ENCODE data around the gene ARF1. TPM values are rescaled to one million over a fixed set of nuclear protein-coding genes. Genes with fewer than 3 reads are reported as not detected.

Gene ARF1
- polyA plus RNA-seq, 2 donors = 180 to 295 TPM

DNA sequence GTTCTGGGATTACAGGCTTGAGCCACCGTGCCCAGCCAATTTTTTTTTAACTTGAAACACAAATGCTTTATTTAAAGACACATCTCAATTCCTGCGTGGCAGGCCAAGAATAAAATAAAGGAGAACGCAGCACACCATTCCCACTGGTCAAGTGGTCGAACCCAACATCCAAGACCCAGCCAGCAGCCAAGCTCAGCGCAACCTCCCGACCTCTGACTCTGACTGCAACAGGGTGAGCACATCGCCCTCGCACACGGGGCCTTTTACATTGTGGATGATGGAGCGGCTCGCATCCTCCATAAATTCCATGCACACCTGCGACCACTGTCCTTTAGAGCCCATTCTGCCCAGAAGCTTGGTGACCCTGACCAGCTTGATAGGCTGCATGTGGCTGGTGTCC is 52.1 kb downstream of the ARF1 start:
- 87 to 88% methylated on average over 12 of the region's 12 CpGs for WGBS, 2 donors
- H3K36me3 ChIP-seq (ENCODE audit: control insufficient read depth in 2 of 2, insufficient read depth in 2 of 2, low read length in 1 of 2) = no peaks in the 10 kb centered on the region
- no peaks in the 10 kb centered on the region for H3K27me3 ChIP-seq (ENCODE audit: control insufficient read depth in 1 of 2, insufficient read depth in 2 of 2, low read length in 2 of 2)
- no peaks in the 10 kb centered on the region for H3K4me1 ChIP-seq (ENCODE audit: control insufficient read depth in 2 of 2, insufficient read depth in 2 of 2, low read length in 1 of 2)
- H3K4me3 ChIP-seq (ENCODE audit: low read depth in 1 of 2, low read length in 2 of 2) = no peak overlapping the region
- no peak overlapping the region for H3K27ac ChIP-seq (ENCODE audit: low read depth in 2 of 2, low read length in 1 of 2)
- no peaks in the 10 kb centered on the region for H3K9me3 ChIP-seq (ENCODE audit: control insufficient read depth in 2 of 2, insufficient read depth in 1 of 2, low read depth in 1 of 2, low read length in 1 of 2)

DNA sequence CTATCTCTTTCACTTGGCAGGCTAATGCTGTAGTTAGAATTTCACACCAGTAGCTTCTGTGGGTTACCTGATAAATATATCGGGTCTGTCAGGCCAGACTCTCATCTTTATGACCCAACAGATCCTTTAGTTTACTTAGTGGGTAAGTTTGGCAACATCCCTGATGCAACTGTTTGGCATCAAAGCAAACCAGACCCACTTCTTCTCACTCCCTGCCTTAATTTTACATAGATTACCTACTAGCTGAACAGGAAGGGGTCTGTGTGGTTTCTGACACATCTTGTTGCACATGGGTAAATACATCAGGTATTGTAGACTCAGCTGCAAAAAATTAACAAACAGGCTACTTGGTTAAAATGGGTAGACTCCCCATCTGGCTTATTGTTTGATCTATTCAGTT is 54.4 kb downstream of the ARF1 start:
- no peaks in the 10 kb centered on the region for H3K27me3 ChIP-seq (ENCODE audit: control insufficient read depth in 1 of 2, insufficient read depth in 2 of 2, low read length in 2 of 2)
- no peaks in the 10 kb centered on the region for H3K9me3 ChIP-seq (ENCODE audit: control insufficient read depth in 2 of 2, insufficient read depth in 1 of 2, low read depth in 1 of 2, low read length in 1 of 2)
- peaks cover 6 to 9% of the 10 kb centered on the region in 2 donors for H3K4me1 ChIP-seq (ENCODE audit: control insufficient read depth in 2 of 2, insufficient read depth in 2 of 2, low read length in 1 of 2)
- no peak overlapping the region for H3K27ac ChIP-seq (ENCODE audit: low read depth in 2 of 2, low read length in 1 of 2)
- H3K4me3 ChIP-seq (ENCODE audit: low read depth in 1 of 2, low read length in 2 of 2) = no peak overlapping the region
- H3K36me3 ChIP-seq (ENCODE audit: control insufficient read depth in 2 of 2, insufficient read depth in 2 of 2, low read length in 1 of 2) = peaks cover 0 to 4% of the 10 kb centered on the region in 2 donors
- 40 to 55% methylated on average over 1 of the region's 1 CpG for WGBS, 2 donors

DNA sequence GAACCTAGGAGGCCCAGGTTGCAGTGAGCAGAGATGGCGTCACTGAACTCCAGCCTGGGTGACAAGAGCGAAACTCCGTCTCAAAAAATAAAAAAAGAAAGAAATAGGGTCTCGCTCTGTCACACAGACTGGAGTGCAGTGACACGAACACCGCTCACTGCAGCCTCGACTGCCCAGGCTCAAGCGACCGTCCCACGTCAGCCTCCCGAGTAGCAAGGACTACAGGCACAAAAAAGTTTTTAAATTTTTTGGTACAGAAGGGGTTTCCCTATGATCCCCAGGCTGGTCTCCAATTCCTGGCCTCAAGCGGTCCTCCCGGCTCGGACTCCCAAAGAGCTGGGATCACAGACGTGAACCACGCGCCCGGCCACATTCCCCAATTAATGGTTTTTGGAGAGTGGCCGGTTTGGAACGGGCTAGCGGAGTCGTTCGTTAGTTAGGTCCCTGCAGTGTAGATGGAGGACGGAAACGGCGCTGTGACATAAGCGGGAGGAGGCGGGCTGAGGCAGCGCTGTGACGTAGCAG is 57.0 kb downstream of the ARF1 start:
- Histone ChIP-seq H3K27me3 (ENCODE audit: control insufficient read depth in 1 of 2, insufficient read depth in 2 of 2, low read length in 2 of 2) (no peaks in the 10 kb centered on the region), H3K27ac (ENCODE audit: low read depth in 2 of 2, low read length in 1 of 2) (peak overlapping the region; percentile 99), H3K4me1 (ENCODE audit: control insufficient read depth in 2 of 2, insufficient read depth in 2 of 2, low read length in 1 of 2) (peaks cover 23 to 31% of the 10 kb centered on the region in 2 donors), H3K36me3 (ENCODE audit: control insufficient read depth in 2 of 2, insufficient read depth in 2 of 2, low read length in 1 of 2) (peaks cover 0 to 7% of the 10 kb centered on the region in 2 donors), H3K4me3 (ENCODE audit: low read depth in 1 of 2, low read length in 2 of 2) (peak overlapping the region; percentile 59 to 97), H3K9me3 (ENCODE audit: control insufficient read depth in 2 of 2, insufficient read depth in 1 of 2, low read depth in 1 of 2, low read length in 1 of 2) (no peaks in the 10 kb centered on the region)
- WGBS, 2 donors = 25% methylated on average over 30 of the region's 30 CpGs

DNA sequence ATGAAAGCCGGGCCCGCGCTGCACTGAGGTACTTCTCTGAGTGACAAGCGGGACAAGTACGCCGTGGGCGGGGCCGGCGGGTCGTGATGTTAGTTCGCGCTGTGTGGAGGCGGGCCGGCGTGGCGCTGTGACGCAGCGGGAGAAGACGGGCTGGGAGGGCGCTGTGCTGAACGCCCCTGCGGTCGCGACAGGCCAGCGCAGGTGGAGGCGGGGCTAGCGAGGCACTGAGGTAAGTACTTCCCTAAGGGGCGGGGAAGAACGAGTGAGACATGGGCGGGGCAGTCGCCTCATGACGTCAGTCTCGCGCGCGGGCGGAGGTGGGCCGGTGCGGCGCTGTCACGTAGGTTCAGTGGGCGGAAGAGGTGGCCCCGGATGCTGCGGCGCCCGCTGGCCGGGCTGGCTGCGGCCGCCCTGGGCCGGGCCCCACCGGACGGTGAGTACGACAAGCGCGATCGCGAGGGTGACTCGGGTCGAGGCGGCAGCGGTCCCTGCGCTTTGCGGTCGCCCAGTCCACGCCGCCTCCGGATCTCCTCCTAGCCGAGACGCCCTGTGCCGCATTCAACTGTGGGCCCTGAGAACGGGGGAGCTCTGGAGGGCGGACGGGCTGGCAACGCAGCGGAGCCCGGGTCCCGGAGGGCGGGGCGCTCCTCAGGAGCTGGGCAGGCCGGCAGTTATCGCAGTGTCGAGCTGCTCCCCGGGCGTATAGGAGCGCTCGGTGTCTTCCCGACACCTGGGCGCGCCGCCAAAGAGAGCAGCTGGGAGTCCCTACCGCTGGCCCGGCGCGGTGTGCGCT is 57.6 kb downstream of the ARF1 start, which contains the start of gene GUK1:
Gene GUK1, plus strand, starts transcription at position 349 of the 793 bp plus-strand sequence. Its CDS starts 24 bp downstream, at position 373.
- Histone ChIP-seq H3K27me3 (ENCODE audit: control insufficient read depth in 1 of 2, insufficient read depth in 2 of 2, low read length in 2 of 2) (no peaks in the 10 kb centered on the region), H3K36me3 (ENCODE audit: control insufficient read depth in 2 of 2, insufficient read depth in 2 of 2, low read length in 1 of 2) (peaks cover 0 to 10% of the 10 kb centered on the region in 2 donors), H3K27ac (ENCODE audit: low read depth in 2 of 2, low read length in 1 of 2) (peak within 1 kb of the TSS; percentile 99), H3K9me3 (ENCODE audit: control insufficient read depth in 2 of 2, insufficient read depth in 1 of 2, low read depth in 1 of 2, low read length in 1 of 2) (no peaks in the 10 kb centered on the region), H3K4me1 (ENCODE audit: control insufficient read depth in 2 of 2, insufficient read depth in 2 of 2, low read length in 1 of 2) (peaks cover 23 to 38% of the 10 kb centered on the region in 2 donors), H3K4me3 (ENCODE audit: low read depth in 1 of 2, low read length in 2 of 2) (peak within 1 kb of the TSS; percentile 78 to 97)
- 0% methylated on average over 85 to 95 of the region's 95 CpGs for WGBS, 2 donors

DNA sequence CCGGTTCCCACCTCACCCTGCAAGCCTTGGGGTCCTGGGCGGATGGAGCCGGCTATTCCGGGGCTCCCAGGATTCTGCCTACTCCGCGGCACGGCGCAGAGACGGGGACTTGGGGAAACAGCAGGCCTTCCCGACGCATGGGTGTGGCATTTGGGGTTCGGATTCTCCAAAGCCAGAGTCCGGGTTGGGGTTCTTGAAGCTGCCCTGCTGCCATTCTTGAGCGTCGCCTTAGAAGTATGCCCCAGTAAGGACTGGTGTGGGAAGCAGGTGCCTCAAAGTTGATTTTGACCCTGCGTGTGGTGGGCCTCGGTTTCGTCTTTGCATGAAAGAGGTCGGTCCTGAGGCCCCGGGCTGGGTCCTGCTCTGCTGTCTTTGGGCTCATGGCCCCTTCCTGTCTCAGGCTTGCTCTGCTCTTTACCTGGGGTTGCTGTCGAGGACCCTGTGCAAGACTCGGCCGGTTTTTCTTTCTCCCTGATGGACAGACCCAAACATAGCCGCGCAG is 58.3 kb downstream of the ARF1 start:
- Histone ChIP-seq H3K27me3 (ENCODE audit: control insufficient read depth in 1 of 2, insufficient read depth in 2 of 2, low read length in 2 of 2) (no peaks in the 10 kb centered on the region), H3K9me3 (ENCODE audit: control insufficient read depth in 2 of 2, insufficient read depth in 1 of 2, low read depth in 1 of 2, low read length in 1 of 2) (no peaks in the 10 kb centered on the region), H3K27ac (ENCODE audit: low read depth in 2 of 2, low read length in 1 of 2) (peak overlapping the region; percentile 99), H3K4me1 (ENCODE audit: control insufficient read depth in 2 of 2, insufficient read depth in 2 of 2, low read length in 1 of 2) (peaks cover 24 to 41% of the 10 kb centered on the region in 2 donors), H3K4me3 (ENCODE audit: low read depth in 1 of 2, low read length in 2 of 2) (peak overlapping the region; percentile 78 to 97), H3K36me3 (ENCODE audit: control insufficient read depth in 2 of 2, insufficient read depth in 2 of 2, low read length in 1 of 2) (peaks cover 4 to 15% of the 10 kb centered on the region in 2 donors)
- WGBS, 2 donors = 2 to 3% methylated on average over 25 of the region's 25 CpGs

DNA sequence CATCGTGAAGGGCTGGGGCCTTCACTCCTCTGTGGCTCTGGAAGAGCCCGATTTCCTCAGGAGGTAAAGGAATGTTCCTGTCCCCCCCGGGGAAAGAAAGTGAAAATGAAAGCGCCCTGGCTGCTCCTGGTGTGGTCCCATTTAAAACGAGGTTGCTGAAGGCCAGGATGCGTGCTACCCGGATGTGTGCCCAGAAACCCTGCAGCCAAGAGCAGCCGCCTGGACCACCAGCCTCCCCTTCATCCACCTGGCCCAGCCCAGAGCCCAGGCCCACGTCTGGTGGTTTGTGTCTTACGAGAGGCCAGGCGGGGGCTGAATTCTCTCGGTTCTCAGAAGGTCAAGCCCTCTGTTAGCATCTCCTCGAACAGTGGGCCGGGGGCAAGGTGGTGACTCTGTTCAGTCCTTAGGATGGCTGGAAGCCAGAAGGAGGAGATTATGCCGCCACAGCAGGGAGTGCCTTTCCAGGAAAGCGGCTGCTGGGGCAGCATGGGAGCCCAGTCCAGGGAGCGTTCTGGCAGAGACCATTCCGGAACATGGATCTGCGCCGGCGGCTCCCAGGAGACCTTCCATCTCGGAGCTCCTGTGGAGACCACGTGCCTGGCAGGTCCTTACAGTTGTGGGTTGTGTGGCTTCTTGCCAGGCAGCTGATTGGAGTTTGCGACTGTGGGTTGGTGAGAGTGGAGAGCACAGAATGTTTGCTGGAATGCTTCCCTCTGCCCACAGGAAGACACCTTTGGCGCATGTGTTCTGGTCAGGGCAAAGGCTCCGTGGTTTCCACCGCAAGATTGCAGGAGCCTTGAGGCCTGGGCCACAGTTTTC is 58.9 kb downstream of the ARF1 start:
- Histone ChIP-seq H3K9me3 (ENCODE audit: control insufficient read depth in 2 of 2, insufficient read depth in 1 of 2, low read depth in 1 of 2, low read length in 1 of 2) (no peaks in the 10 kb centered on the region), H3K36me3 (ENCODE audit: control insufficient read depth in 2 of 2, insufficient read depth in 2 of 2, low read length in 1 of 2) (peaks cover 6 to 22% of the 10 kb centered on the region in 2 donors), H3K4me3 (ENCODE audit: low read depth in 1 of 2, low read length in 2 of 2) (peak overlapping the region; percentile 78 to 97), H3K4me1 (ENCODE audit: control insufficient read depth in 2 of 2, insufficient read depth in 2 of 2, low read length in 1 of 2) (peaks cover 26 to 45% of the 10 kb centered on the region in 2 donors), H3K27ac (ENCODE audit: low read depth in 2 of 2, low read length in 1 of 2) (peak overlapping the region; percentile 99), H3K27me3 (ENCODE audit: control insufficient read depth in 1 of 2, insufficient read depth in 2 of 2, low read length in 2 of 2) (no peaks in the 10 kb centered on the region)
- 17 to 22% methylated on average over 27 of the region's 27 CpGs for WGBS, 2 donors

DNA sequence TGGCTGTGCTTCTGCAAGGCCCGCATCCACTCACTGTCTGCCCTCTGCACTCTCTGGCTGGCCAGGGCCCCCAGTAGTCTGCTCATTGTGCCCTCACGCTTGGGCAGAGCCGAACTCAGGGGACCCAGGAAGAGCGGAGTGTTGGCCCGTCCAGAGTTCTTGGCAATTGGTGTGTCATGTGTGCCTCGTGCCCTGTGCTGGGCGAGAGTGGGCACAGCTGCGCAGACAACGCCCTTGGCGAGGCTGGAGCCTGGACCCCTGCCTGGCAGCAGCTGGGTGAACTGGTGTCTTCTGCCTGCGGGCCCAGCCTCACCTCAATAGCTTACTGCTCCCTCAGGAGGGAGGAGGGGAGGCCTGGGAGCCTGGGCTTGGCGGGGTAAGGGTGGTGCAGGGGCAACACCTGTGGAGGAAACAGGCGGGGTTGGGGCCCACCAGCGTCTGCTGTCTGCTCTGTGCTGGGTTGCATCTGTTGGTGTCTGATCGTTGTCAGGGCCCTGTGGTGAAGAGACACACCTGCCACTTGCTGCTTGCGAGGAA is 59.7 kb downstream of the ARF1 start:
- Histone ChIP-seq H3K36me3 (ENCODE audit: control insufficient read depth in 2 of 2, insufficient read depth in 2 of 2, low read length in 1 of 2) (peaks cover 6 to 30% of the 10 kb centered on the region in 2 donors), H3K4me3 (ENCODE audit: low read depth in 1 of 2, low read length in 2 of 2) (peak overlapping the region; percentile 78 to 97), H3K27me3 (ENCODE audit: control insufficient read depth in 1 of 2, insufficient read depth in 2 of 2, low read length in 2 of 2) (no peaks in the 10 kb centered on the region), H3K27ac (ENCODE audit: low read depth in 2 of 2, low read length in 1 of 2) (peak overlapping the region; percentile 99), H3K9me3 (ENCODE audit: control insufficient read depth in 2 of 2, insufficient read depth in 1 of 2, low read depth in 1 of 2, low read length in 1 of 2) (no peaks in the 10 kb centered on the region), H3K4me1 (ENCODE audit: control insufficient read depth in 2 of 2, insufficient read depth in 2 of 2, low read length in 1 of 2) (peaks cover 26 to 52% of the 10 kb centered on the region in 2 donors)
- 40 to 41% methylated on average over 16 of the region's 16 CpGs for WGBS, 2 donors

DNA sequence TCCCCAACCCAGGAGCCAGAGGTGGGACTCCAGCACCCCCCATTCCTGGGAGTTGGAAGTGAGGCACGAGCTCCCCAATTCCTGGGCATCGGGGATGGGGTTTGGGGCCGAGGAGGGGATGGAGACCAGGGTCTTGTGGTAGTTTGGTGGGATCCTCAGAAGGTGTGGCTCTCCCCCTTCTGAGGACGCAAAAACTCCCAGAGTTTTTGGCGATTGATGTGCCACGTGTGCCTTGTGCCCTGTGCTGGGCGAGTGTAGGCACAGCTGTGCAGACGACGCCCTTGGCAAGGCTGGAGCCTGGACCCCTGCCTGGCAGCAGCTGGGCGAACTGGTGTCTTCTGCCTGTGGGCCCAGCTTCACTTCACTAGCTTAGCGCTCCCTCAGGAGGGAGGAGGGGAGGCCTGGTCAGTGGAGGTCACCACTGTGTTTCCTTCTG is 60.2 kb downstream of the ARF1 start:
- Histone ChIP-seq H3K27ac (ENCODE audit: low read depth in 2 of 2, low read length in 1 of 2) (peak overlapping the region; percentile 99), H3K4me1 (ENCODE audit: control insufficient read depth in 2 of 2, insufficient read depth in 2 of 2, low read length in 1 of 2) (peaks cover 26 to 53% of the 10 kb centered on the region in 2 donors), H3K9me3 (ENCODE audit: control insufficient read depth in 2 of 2, insufficient read depth in 1 of 2, low read depth in 1 of 2, low read length in 1 of 2) (no peaks in the 10 kb centered on the region), H3K4me3 (ENCODE audit: low read depth in 1 of 2, low read length in 2 of 2) (peak overlapping the region; percentile 78 to 97), H3K36me3 (ENCODE audit: control insufficient read depth in 2 of 2, insufficient read depth in 2 of 2, low read length in 1 of 2) (peaks cover 9 to 35% of the 10 kb centered on the region in 2 donors), H3K27me3 (ENCODE audit: control insufficient read depth in 1 of 2, insufficient read depth in 2 of 2, low read length in 2 of 2) (no peaks in the 10 kb centered on the region)
- 48 to 49% methylated on average over 11 of the region's 11 CpGs for WGBS, 2 donors

Data from esophagus (tissue), 2 donors.